Activated CD4-positive, alpha-beta memory T cell treated with anti-CD3 and anti-CD28 coated beads for 36 hours (primary cell): ENCODE data around the gene PRRT1. TPM values are rescaled to one million over a fixed set of nuclear protein-coding genes. Genes with fewer than 3 reads are reported as not detected.
A peak's percentile ranks its signal among the peaks of the same experiment; 100 is the strongest.

Experiments
- CTCF ChIA-PET: fragments of 350-600 bp; sonication (Branson Sonifier 250); formaldehyde crosslinking; loops from one replicate; lab custom pipeline; 2021; ENCODE audit warnings: antibody characterized with exemption, inconsistent platforms; lab: Charles Lee
- POLR2A ChIA-PET: fragments of 350-600 bp; sonication (Branson Sonifier 250); formaldehyde crosslinking; loops from one replicate; lab custom pipeline; 2021; ENCODE audit warnings: antibody characterized with exemption; lab: Charles Lee
- DNase-seq: peaks from one replicate; pipeline ENCODE4 v3.0.0-alpha.2; 2020
- H3K27ac Mint-ChIP-seq: one replicate; pipeline ENCODE4 v1.8.0; 2021; ENCODE audit warnings: mixed read lengths
- H3K27me3 Mint-ChIP-seq: one replicate; pipeline ENCODE4 v1.8.0; 2021; ENCODE audit warnings: mixed read lengths
- H3K36me3 Mint-ChIP-seq: one replicate; pipeline ENCODE4 v1.8.0; 2021; ENCODE audit warnings: mixed read lengths
- H3K4me1 Mint-ChIP-seq: one replicate; pipeline ENCODE4 v1.8.0; 2021; ENCODE audit warnings: low read depth, mixed read lengths
- H3K4me3 Mint-ChIP-seq: one replicate; pipeline ENCODE4 v1.8.0; 2021; ENCODE audit warnings: mild to moderate bottlenecking, mixed read lengths
- H3K9me3 Mint-ChIP-seq: one replicate; pipeline ENCODE4 v1.8.0; 2021; ENCODE audit warnings: mixed read lengths
- intact Hi-C: fragments of 100-400 bp; cut with micrococcal nuclease; formaldehyde crosslinking; loops from one replicate; pipeline ENCODE4 v1.15.1; 2023
- total RNA-seq, 2 experiments: library from RNA; stranded (reverse); gene quantifications; one replicate each; pipeline ENCODE4 v1.2.3, GENCODE V29; 2021

Gene PRRT1
- total RNA-seq, 2 experiments from 2014 or later, result 0.33 to 0.36 TPM

DNA sequence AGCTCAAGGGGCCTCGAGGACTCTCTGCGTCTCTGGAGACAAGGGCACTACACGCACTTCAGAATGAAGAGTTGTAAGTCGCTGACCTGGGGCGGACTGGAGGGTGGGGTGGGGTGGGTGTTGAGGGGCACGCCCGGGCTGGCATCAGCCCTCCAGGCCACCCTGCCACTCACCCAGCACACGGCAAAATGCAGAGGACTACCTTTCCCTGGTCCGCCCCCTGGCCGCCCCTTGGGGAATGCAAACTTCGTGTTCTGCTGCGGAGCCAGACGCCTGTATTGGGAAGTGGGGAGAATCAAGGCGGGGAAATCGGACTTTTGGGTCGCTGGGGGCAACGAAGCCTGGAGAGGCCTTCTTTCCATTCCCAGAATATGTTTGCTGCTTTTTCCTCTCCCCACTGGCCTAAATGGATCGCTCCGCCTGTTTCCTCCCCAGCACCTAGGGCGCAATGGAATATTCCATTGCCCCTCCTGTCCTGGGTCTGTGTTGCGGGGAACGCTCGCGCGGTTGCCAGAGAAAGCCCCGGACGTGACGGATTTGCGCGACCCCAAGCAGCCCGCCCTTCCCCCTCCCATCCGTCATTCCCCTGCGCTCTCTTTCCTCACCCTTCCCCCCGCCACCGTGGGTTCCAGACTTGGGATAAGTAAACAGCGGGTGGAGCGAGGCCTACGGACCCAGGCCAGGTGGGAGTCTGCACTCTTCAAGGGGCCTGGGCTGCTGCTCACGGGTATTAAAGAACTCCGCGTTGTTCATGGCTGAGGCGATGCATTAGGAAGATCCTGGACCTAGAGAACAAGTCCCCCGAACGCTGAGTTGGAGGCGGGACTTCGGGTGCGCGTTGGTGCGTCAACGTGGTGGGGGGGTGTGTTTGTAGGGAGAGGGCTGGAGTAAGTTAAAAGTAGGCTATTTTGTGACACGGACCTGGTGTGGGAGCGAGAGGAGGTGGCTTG is 2.1 kb upstream of the PRRT1 start, which contains the start of gene PPT2:
Gene PPT2, plus strand, starts transcription at position 578 of the 950 bp plus-strand sequence. CDS start 454 bp downstream, outside the sequence.
- Mint-ChIP-seq H3K4me1 (peaks cover 35% of the 10 kb centered on the region), H3K4me3 (peak within 1 kb of the TSS; percentile 98), H3K27ac (peak within 1 kb of the TSS; percentile 79), H3K9me3 (no peaks in the 10 kb centered on the region), H3K27me3 (peaks cover 17% of the 10 kb centered on the region), H3K36me3 (peaks cover 10% of the 10 kb centered on the region)
- peak; percentile 87 for DNase-seq
- ChIA-PET CTCF (interaction anchor here (1.1 to 1.3 kb wide), 7 partner anchors 11 to 106 kb away, joined by 3 to 10 read pairs (median 4); partner anchors contain the start of genes ATF6B, EGFL8 and FKBPL), POLR2A (interaction anchor here (1.1 to 1.3 kb wide), 2 partner anchors 24 to 26 kb away, joined by 6 read pairs; partner anchors contain the start of genes ATF6B and FKBPL)
- intact Hi-C loops, result loop anchor here (1.0 kb wide), 4 partner anchors 24 to 67 kb away; partner anchors contain the start of genes ATF6B and RNF5

DNA sequence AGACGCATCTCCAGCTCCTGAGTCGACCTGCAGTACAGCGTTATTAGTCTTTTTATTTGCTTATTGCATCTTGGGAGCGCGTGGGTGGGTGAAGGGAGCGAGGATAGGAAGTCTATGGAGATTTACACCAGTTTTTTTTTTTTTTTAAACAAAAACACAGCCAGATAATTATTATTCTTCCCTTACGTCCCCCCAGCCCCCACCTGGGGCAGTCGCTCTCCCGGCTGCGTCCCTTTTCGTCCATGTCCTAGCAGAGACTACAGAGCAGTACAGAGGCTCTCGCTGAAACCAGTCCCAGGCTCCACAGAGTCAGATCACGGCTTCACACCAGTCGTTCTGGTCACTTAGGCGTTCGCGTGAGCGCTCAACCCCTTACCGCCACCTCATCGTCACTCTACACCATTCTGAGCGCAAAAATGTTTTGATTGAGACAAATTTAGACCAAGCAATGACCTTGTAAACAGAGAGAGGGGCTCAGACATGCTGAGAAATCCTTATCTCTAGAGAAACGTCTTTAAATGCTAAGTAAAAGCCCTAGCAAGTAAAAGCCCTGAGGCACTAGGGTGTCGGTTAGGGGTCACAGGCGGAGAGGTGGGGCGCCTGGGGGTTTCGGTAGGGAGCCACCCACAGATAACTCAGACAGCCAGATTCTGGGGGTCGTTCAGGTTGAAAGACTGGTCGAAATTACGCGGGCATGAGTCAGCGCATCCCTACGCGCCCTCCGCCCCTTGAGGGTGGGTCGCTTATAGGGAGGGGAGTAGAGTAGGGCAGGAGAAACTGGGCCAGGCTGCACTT is 1.2 kb upstream of the PRRT1 start:
- peaks cover 41% of the 10 kb centered on the region for H3K4me1 Mint-ChIP-seq
- CTCF ChIA-PET, result interaction anchor here (1.7 to 1.8 kb wide), 2 partner anchors 34 to 42 kb away, joined by 6 to 7 read pairs; no protein-coding TSS in a partner anchor
- H3K4me3 Mint-ChIP-seq, result peak overlapping the region; percentile 98
- DNase-seq, result no peak
- H3K27me3 Mint-ChIP-seq, result peaks cover 24% of the 10 kb centered on the region
- no peaks in the 10 kb centered on the region for H3K9me3 Mint-ChIP-seq
- H3K36me3 Mint-ChIP-seq, result peaks cover 10% of the 10 kb centered on the region
- intact Hi-C loops, result no loop called here
- POLR2A ChIA-PET, result interaction anchor here (0.6 kb wide), 1 partner anchor 18 kb away, joined by 3 read pairs; no protein-coding TSS in a partner anchor
- H3K27ac Mint-ChIP-seq, result no peak overlapping the region

- Mint-ChIP-seq H3K27ac (no peak overlapping the region), H3K27me3 (peaks cover 30% of the 10 kb centered on the region), H3K36me3 (peaks cover 3% of the 10 kb centered on the region), H3K9me3 (no peaks in the 10 kb centered on the region), H3K4me3 (no peak overlapping the region), H3K4me1 (peaks cover 41% of the 10 kb centered on the region)
- POLR2A ChIA-PET, result interaction anchor here (0.6 kb wide), 1 partner anchor 46 kb away, joined by 3 read pairs; no protein-coding TSS in a partner anchor
- intact Hi-C loops, result no loop called here
- no peak for DNase-seq
- CTCF ChIA-PET, result interaction anchor here (1.7 to 1.8 kb wide), 2 partner anchors 33 to 44 kb away, joined by 6 to 7 read pairs; no protein-coding TSS in a partner anchor
Measured at GRCh38 chr6:32151181-32151862, 417 bp downstream of the PRRT1 start.

GRCh38 chr6:32149932-32150870 is 1.5 kb downstream of the PRRT1 start:
- Mint-ChIP-seq H3K4me3 (no peak overlapping the region), H3K27me3 (peaks cover 30% of the 10 kb centered on the region), H3K27ac (peak overlapping the region; percentile 26), H3K4me1 (peaks cover 37% of the 10 kb centered on the region), H3K36me3 (peaks cover 3% of the 10 kb centered on the region), H3K9me3 (no peaks in the 10 kb centered on the region)
- no peak for DNase-seq
- intact Hi-C loops, result loop anchor here (2.0 kb wide), 1 partner anchor 45 kb away; no protein-coding TSS in a partner anchor
- POLR2A ChIA-PET, result no interaction called here
- CTCF ChIA-PET, result no interaction called here

- DNase-seq, result peak; percentile 22
- H3K27me3 Mint-ChIP-seq, result peaks cover 30% of the 10 kb centered on the region
- no peak overlapping the region for H3K27ac Mint-ChIP-seq
- peaks cover 3% of the 10 kb centered on the region for H3K36me3 Mint-ChIP-seq
- ChIA-PET POLR2A (interaction anchor here (1.5 kb wide), 1 partner anchor 44 kb away, joined by 3 read pairs; no protein-coding TSS in a partner anchor), CTCF (interaction anchor here (0.9 to 1.5 kb wide), 3 partner anchors 10 to 46 kb away, joined by 3 to 5 read pairs (median 4); no protein-coding TSS in a partner anchor)
- no peaks in the 10 kb centered on the region for H3K9me3 Mint-ChIP-seq
- intact Hi-C loops, result loop anchor here (2.0 kb wide), 1 partner anchor 46 kb away; no protein-coding TSS in a partner anchor
- peak overlapping the region; percentile 76 for H3K4me3 Mint-ChIP-seq
- peaks cover 29% of the 10 kb centered on the region for H3K4me1 Mint-ChIP-seq
Measured at GRCh38 chr6:32149092-32149755, 2.5 kb downstream of the PRRT1 start.

DNA sequence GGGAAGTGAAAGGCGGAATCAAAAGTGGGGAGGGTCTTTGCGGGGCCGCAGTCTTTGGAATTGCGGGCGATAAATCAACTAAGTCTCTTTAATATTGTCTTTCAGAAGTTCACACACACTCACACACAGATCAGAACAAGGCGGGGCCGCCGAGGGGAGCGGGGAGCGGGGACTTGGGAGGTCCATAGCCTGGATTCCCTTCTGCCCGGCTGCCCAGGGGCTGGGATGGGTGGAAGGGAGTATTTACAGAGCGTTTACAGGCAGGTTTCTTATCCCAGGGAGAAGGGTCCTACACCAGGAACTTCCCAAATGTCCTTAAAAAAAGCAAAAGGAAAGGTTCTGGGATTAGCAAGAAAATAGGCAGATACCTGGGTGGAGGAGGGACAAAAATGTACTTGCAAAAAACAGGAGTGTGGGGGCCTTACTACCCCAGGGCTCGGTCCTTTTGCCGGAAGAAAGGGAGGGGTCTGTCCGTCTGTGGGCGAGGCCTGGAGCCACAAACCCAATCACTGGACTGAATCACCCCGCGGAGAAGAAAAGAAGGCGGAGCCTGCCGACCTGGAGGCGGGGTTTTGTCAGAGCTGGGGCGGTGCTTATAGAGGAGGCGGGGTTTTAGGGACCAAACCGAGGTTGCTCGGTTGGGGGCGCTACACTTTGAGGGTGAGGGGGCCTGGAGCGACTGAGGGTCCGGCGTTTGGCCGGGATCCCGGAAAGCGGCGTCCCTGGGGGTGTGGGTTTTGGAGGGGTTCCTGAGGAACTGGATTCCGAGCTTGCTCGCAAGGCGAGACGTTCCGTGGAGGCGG is 3.2 kb downstream of the PRRT1 start:
- intact Hi-C loops, result loop anchor here (1.0 to 2.0 kb wide), 2 partner anchors 20 to 46 kb away; partner anchors contain the start of gene ATF6B

GRCh38 chr6:32147401-32148132 is 4.2 kb downstream of the PRRT1 start:
- Mint-ChIP-seq H3K27me3 (peaks cover 30% of the 10 kb centered on the region), H3K4me1 (peaks cover 20% of the 10 kb centered on the region), H3K4me3 (no peak overlapping the region), H3K9me3 (no peaks in the 10 kb centered on the region), H3K36me3 (no peaks in the 10 kb centered on the region), H3K27ac (no peak overlapping the region)
- POLR2A ChIA-PET, result interaction anchor here (1.5 kb wide), 1 partner anchor 45 kb away, joined by 3 read pairs; no protein-coding TSS in a partner anchor
- intact Hi-C loops, result loop anchor here (1.0 to 2.0 kb wide), 2 partner anchors 19 to 47 kb away; partner anchors contain the start of gene ATF6B
- no peak for DNase-seq
- CTCF ChIA-PET, result interaction anchor here (0.7 to 1.5 kb wide), 3 partner anchors 19 to 98 kb away, joined by 3 to 4 read pairs (median 4); no protein-coding TSS in a partner anchor

More for the DNA sequence above, 3.2 kb downstream of the PRRT1 start:
- Mint-ChIP-seq H3K27me3 (peaks cover 30% of the 10 kb centered on the region), H3K36me3 (no peaks in the 10 kb centered on the region), H3K4me1 (peaks cover 28% of the 10 kb centered on the region), H3K4me3 (peak overlapping the region; percentile 76), H3K9me3 (no peaks in the 10 kb centered on the region), H3K27ac (no peak overlapping the region)
- CTCF ChIA-PET, result interaction anchor here (0.7 to 1.5 kb wide), 5 partner anchors 10 to 97 kb away, joined by 3 to 5 read pairs (median 4); no protein-coding TSS in a partner anchor
- DNase-seq, result peak; percentile 87
- POLR2A ChIA-PET, result interaction anchor here (1.5 kb wide), 1 partner anchor 44 kb away, joined by 3 read pairs; no protein-coding TSS in a partner anchor

DNA sequence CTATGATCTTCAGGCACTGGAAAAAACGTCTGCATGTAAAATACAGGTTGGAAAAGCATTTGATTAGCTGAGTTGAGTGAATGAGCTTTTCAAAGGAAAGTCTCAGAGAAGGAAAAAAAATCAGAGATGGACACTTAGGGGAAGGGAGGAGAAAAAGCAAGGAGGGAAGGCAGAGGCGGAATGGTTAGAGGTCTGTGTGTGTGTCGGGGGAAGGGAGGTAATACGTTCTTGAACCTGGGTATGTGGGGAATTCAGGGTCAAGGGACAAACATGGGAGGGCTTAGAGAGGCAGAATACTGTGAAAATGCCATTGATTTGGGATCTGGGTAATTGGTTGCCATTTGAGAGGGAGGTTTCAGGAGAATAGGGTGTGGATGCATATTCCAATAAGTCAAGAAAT is 5.1 kb downstream of the PRRT1 start:
- no peak for DNase-seq
- CTCF ChIA-PET, result no interaction called here

More for the DNA sequence above, 5.1 kb downstream of the PRRT1 start:
- Mint-ChIP-seq H3K4me1 (peaks cover 17% of the 10 kb centered on the region), H3K27me3 (peaks cover 30% of the 10 kb centered on the region), H3K4me3 (no peak overlapping the region), H3K36me3 (no peaks in the 10 kb centered on the region), H3K9me3 (no peaks in the 10 kb centered on the region), H3K27ac (no peak overlapping the region)
- POLR2A ChIA-PET, result interaction anchor here (0.5 kb wide), 1 partner anchor 48 kb away, joined by 3 read pairs; no protein-coding TSS in a partner anchor
- intact Hi-C loops, result no loop called here
